Astrocyte of the hippocampus (primary cell): ENCODE measurements around the gene CFI.
A peak's percentile ranks its signal among the peaks of the same experiment; 100 is the strongest.
"Not testable (repeated sequence)": the region's sequence is repeated elsewhere in the genome, so short reads cannot be mapped to it uniquely, and the experiment has no call there.

Experiments used
- DNase-seq: peaks from one replicate; pipeline ENCODE4 v3.0.0; 2011; ENCODE audit warnings: low read depth, low spot score

CFI gene

DNA sequence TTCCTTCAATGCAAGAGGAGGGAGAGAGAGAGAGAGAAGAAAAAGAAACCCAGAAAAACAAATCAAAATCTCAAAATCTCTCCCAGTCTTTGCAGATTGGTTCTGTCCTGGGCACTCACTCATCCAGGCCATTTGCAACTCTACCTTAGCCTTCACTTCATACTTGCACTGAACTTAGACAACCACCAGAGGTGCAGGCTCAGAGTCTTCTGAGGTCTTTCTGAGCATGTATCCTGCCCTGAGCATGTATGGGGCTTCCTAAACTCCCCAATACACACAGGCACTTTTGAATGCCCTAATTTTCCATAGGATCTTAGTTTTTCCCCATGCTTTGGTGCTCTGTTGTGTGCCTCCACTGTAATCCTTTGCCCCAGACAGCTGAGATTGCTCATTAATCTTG, 2.9 kb downstream of the CFI start:
- DNase-seq = no peak

DNA sequence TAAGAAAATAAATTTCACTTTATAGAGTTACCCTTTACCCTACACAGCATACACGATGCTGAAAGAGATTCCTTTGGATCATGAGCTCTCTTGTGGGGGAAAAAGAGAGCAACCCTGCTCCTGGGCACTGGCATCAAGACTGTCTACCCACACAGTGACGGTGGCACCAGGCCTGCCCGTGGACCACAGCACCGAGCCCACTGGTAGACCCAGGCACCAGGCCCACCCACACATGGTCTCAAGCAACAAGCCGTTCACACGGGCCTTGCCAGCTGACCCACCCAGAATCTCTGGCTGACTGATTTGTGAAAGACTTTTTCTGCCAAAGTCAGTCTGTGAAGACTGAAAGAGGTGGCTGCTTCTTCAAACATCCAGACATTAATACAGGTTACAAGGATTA, 6.7 kb downstream of the CFI start:
- DNase-seq = no peak

DNA sequence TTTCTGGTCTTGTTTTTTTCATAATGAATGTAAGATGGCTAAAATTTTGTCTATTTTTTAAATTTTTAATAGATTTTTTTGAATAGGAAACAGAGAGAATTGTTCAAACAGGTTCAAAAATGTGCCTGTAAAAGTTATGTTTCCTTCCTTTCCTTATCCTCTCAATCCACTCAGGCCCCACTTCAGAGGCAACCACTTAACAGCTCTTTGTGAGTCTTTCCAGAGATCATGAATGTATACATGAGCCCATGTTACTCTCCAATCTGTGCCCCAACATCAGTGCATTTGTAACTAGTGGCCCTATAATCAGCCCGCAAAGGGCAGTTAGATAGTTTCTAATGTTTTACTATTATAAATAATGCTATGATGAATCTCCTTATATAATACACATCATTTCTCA, 14.0 kb downstream of the CFI start:
- no peak for DNase-seq

DNA sequence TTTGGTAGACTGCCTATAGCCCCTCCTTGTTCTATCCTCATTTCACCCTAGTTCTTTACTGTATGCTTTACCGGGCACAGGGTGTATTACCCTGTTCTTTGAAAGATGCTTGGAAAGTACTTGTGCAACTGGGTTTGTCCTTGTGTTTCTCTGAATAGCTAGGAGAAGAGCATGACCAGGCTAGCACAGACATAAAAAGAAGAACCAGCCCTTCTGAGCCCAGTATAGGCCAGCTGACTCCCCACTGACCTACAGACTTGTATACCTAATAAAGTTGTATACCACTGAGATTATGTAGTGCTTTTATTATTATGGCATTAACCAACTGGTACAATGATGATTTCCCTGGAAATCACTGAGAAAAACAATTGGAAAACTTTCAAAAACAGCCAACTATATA, 15.0 kb downstream of the CFI start:
- DNase-seq = no peak

DNA sequence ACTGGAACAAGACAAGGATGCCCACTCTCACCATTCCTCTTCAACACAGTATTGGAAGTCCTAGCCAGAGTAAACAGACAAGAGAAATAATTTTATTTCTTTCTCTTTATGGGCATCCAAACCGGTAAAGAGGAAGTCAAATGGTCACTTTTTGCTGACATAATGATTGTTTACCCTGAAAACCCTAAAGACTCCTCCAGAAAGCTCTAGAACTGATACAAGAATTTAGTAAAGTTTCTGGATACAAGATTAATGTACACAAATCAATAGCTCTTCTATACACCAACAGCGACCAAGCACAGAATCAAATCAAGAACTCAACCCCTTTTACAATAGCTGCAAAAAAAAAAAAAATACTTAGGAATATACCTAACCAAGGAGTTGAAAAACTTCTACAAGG, 19.7 kb downstream of the CFI start:
- not testable (repeated sequence) for DNase-seq

DNA sequence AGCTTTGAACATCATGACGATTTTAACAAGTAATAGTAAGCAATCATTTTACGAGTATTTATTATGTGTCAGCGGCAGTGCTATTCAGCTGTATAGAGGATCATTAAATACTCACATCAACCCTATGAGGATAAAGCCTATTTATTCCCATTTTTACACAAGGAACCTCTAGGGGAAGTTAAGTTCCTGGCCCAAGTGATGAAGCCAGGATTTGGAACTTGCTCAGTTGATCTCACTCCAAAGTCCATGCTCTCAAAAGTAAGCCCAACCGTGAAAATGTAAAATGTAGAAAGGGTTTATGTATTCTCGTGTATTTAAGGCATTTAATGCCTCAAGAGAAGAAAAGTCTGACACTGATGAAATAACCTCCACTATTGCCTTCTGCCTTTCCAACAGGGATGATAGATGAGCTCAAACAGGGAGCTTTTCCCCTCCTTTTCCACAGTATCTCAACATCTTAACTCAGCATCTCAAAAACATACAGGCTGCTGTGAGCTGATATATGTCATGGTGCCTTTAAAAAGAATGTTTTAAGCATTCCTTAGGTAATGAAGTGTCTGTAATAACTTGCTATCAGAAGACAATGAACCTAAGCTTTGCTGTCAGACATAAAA, 36.9 kb downstream of the CFI start:
- no peak for DNase-seq

DNA sequence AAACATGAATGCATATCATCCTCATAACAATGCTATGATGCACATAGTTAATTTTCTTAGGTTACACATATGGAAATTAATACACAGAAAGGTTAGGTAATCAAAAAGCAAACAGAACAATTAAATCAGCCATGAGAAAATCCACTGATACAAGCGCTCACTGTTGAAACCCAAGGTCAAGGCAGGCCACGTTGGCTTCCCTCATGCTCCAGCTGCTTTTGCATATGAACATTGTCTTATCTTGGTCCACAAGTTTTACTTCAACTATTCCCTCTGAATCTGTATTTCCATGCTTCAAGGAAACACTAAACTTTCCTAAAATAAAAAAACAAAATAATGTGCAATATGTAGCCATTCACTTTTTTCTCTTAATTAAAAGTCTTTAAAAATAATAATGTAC, 37.4 kb downstream of the CFI start:
- DNase-seq = no peak

DNA sequence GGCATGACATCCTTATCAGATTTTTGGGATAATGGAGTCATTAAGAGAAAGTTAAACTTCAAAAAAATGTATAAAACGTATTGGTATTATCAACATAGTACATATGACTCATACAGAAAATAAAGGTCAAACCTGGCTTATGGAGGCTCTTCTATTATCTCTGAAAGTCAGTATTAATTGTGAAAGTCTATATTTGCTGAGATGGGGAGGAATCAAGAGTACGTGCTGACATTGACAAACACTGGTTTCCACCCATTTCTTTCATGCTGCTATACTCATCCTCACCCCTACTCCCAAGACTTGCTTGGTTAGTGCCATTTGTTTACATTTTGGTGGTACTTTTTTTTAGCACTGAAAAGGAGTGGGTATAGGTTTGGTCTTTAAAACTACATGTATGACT, 41.1 kb downstream of the CFI start:
- DNase-seq = no peak

DNA sequence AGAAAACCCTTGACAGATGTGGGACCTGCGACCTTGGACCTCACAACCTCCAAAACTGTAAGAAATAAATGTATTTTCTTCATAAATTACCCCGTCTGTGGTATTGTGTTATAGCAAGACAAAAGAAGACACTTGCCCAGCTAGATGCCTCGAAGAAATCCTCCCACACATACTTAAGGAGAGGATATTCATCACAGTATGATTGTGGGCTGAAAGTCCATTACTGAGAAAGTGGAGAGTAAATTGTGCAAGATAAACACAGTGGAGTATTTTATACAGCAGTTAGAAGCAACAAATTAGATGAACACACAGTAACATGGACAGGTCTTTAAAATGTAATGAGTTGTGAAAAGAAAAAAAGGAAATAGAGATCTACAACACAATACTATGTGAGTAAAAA, 46.1 kb downstream of the CFI start:
- DNase-seq = no peak

DNA sequence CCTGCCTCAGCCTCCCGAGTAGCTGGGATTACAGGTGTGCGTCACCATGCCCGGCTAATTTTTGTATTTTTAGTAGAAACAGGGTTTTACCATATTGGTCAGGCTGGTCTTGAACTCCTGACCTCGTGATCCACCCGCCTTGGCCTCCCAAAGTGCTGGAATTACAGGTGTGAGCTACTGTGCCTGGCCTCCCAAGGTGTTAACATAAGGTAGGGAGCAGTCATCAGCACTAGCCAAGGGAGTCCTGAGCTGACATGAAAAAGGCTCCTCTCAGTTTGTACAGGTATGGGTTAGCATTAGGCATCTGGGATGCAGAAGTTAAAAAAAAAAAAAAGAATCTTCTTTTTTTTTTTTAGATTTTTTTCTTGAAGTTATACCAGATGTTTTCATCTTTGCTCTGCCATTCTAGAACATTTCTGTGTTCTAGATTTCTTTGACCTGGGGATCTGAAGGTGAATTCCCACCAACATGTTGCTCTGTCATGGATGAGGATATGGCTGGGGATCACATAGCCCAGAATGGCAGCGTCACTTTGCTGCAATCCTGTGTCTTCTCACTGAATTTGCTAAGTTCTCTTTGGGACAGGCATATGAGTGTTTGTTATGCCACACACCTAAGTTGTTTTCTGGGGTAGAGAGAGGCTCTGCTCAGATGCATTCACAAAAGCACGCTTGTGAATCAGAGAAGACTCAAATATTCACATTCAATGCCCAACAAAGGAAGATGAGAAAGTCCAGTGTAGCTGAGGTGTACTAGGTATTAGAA, 47.5 kb downstream of the CFI start:
- no peak for DNase-seq

DNA sequence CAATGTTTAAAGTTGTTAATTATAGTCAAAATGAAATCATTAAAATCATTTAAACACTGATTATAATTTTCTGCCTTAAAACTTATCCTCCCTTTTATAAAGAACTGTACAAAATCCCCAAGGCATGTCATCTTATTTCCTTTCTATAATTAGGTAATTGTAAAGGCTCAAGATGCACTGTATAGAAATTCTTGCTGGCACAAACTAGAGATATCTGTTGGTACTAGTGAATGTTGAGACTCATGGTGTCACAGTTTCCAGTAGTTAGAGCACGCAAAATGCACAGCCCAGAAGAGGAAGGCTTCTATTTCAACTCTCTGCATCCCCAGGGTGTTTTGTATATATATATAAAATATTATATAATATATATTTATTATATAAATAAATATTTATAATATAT, 49.3 kb downstream of the CFI start:
- DNase-seq = no peak

DNA sequence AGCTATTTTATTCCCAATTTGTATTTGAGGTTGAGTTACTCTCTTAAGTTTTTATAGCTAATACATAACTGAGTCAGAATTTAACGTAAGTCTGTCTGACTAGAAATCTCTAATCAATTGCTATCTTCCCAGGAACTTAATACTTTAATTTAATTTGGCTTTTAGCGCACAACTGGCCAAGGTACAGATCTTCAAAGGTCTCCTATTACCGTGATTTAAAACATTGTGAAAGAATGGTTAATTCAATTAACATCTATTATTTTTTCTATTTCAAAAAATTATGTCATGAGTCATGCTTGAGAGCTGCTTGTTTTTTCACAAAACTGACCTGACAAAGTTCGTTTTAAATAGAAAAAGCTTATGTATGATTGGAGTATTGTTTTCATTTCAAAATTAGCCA, 49.9 kb downstream of the CFI start:
- DNase-seq = no peak

DNA sequence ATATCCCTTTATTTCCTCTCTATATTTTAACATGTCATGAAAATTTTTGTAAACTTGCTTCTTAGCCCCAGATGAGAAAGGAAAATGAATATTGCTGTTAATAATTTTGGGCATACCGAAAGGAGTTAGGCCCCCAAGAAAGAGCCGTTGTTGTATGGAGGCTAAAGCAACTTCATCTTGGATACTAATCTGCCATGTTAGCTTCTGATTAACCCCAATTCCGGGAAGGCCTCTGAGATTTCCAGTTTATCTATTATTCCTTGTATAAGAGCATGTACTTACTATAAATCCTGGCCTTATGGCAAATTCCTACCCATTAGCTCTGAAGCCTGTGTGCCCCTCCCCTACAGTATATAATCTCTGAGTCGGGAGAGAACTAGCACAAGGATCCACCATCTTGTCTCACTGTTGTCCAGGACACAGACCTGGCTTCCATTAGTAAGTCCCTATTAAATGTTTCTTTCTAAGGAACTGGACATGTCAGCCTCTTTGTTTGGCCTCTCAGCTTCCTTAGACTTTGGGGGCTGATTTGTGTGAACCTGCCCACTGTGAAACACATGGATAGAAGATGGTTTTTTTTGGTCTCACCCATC, 51.1 kb downstream of the CFI start:
- no peak for DNase-seq

DNA sequence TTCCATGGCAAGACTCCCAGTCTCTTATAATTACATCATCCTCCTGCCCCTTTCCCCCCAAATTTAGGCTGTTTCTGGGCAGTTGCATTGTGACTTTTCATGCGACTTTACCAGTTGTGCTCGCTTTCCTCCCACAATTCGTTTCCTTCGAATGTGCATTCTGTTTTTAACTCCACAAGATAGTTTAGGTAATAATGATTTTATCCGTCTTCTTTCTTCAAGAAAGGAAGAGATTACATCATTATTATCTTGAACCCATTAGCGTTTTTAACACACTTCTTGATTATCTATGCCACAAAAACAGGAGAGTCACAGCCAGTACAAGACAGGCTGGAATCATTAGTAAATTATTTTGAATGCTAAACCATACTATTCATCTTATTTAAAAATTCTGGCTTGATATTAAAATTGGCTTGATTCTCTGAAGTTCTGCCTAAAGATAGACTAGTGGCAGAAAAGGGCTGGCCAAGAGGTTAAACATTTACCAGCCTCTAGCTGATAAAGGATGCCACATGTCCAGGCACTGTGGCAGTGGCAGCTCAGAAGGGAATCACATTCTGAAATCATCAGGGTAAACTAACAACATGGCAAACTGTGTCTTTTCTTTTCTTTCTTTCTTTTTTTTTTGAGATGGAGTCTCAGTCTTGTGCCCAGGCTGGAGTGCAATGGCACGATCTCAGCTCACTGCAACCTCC, 52.3 kb downstream of the CFI start:
- no peak for DNase-seq

DNA sequence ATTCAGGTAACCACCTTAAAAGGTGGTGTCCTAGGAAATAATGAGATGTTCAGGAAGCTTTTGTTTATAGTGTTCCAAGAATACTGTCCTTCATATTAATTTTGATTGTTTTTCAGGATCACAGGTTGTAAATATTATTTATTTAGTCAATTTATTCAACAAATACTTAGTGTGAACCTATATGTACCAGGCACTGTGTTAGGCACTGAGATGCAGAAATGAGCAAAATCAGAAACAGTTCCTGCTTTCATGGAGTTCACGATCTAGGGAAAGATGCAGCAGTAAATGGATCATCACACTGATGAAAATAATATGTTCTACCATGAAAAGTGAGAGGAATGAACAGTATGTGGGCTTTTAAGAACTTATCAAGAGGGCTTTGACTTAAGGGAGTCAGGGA, 53.7 kb downstream of the CFI start:
- DNase-seq = no peak

DNA sequence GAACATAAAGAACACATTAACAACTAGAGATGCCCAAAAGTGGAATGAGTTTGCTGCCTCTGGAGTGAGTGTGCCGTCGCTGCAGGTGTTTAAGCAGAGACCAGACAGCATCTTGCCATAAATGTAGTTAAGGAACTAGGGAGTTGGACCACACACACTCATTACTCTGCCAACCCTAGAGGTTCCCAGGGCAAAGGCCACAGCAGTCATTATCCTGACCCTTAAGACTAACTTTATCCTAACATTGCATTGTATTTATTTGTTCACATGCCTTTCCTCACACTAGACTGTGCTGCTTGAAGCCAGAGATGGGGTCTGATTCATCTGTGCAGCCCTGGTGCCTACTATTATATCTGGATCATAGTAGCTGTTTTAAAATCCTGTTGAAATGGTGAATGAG, 55.1 kb downstream of the CFI start:
- no peak for DNase-seq

DNA sequence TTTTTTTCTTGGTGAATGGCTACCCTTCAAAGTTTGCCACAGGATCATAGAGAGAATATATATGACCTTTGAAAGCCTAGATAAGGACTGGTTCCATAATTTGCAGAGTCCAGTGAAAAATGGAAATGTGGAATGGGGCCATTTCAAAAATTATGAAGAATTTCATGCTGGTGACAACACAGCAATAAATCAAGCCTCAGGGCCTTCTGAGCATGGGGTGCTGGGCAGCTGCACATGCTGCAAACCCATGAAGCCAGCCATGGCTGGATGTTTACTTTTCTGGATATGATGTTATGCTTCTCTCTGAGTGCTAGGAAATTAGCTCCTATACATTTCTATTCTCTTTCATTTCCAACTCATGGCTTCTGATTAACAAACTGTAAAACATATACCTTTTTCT, 56.0 kb downstream of the CFI start:
- DNase-seq = no peak

DNA sequence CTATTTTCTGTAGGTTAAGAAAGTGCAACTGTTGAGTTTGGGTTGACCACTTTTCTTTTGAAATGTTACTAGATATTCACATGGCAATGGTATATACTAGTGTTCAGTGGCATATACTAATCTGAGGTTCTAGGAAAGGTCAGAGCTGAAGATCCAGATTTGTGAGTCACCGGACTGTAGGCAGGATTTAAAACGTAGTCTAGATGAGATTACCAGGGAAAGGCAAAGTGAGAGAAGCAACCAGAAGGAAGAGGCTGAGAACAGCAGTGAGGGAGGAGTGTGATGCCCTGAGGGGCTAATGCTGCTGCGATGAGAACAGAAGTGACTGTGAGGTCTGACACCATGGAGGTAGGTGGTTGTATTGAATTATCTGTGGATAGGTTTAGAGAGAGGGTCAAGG, 62.3 kb downstream of the CFI start:
- no peak for DNase-seq

DNA sequence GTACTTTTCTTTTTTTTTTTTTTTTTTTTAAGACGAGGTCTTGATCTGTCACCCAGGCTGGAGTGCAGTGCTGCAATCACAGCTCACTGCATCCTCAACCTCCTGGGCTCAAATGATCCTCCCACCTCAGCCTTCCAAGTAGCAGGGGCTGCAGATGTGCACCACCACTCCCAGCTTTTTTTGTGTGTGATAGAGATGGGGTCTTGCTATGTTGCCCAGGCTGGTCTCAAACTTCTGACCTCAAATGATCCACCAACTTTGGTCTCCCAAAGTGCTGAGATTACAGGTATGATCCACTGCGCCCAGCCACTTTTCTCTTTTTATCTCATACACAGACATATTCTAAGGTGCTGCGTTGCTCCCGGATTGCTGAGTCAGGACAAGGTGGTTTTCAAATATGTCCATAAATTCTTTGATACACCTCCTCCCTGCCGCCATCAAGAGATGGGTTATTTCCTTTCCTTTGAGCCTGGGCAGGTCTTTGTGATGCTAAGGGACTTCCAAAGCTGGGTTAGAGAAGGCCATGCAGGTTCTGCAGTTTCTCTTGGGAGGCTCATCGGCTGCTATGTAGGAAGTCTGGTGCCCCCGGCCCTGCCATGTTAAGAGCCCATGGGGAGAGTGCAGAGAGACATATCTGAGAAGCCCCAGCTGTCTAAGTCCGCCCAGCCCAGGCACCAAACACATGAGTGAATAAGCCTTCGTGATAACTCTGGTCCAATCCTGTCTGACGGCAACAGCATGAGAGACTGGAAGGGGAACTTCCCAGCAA, 63.5 kb downstream of the CFI start:
- DNase-seq = no peak

DNA sequence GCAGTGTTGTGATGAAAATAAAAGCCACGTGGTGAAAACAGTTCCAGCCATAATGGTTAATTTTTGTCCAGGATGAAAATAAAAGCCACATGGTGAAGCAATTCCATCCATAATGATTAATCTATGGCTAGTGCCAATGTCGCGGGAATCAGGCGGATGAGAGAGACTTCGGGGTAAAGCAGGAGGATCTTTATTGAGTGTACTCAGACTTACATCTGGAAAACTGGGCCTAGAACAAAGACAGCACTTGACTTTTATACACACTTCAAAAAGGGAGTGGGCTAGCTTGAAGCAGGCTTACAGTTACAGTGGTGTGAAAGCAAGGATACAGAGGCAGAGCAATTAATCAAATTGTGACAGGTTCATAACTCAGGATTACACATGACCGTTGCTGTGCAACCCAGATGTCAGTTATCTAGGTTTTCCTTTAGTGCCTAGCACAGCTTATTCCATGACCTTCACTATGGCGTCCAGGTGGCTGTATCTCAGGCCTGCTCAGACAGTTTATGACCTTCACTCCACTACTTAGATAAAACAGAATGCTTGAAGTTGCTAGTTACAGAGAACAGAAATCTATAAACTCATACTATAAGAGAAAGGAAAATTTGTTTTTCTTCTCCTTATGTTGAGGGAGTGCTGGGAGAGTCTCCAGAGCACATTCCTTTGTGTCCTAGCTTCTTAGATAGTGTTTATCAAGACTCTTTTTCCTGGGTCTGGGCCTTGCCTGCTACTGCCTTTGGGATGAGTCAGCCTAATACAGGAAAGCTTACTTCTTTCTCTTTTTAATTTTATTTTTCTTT, 66.0 kb downstream of the CFI start:
- peak; percentile 42 for DNase-seq

DNA sequence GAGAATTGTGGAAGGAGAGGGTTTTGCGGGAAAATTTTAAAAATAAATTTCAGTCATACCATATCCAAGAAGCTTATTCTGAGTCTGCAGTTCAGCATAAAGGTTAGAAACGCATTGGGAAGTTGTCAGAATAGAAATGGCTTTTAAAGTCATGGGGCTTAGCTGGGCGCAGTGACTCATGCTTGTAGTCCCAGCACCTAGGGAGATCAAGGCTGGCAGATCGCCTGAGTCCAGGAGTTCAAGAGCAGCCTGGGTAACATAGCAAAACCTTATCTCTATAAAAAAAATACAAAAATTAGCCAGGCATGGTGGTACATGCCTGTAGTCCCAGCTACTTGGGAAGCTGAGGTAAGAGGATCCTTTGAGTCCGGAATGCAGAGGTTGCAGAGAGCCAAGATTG, 68.1 kb downstream of the CFI start:
- DNase-seq = peak; percentile 14
